ENCODE measurements around the gene WDR37. TPM values are rescaled to one million over a fixed set of nuclear protein-coding genes. Genes with fewer than 3 reads are reported as not detected.

WDR37 gene
- total RNA-seq, 6 experiments from 2014 or later: 17.0 to 22.8 (median 18.8) TPM

- H3K36me3 Mint-ChIP-seq (ENCODE audit: low read depth): peaks cover 6% of the 10 kb centered on the region; the same call in 1 of the 2 replicates
- no peak overlapping the region for H3K4me3 Mint-ChIP-seq
- no peak overlapping the region for H3K27ac Mint-ChIP-seq
- peak; percentile 41 for TF ChIP-seq CTCF (IDR thresholded peaks at IDR 0.05)
- no peak for DNase-seq
- peaks cover 10% of the 10 kb centered on the region for H3K4me1 Mint-ChIP-seq (ENCODE audit: low read depth)
- H3K27me3 Mint-ChIP-seq (ENCODE audit: insufficient read depth): no peaks in the 10 kb centered on the region; the same call in 1 of the 2 replicates
- H3K9me3 Mint-ChIP-seq: no peaks in the 10 kb centered on the region
Measured at GRCh38 chr10:1074748-1075308, 18.6 kb downstream of the WDR37 start.

GRCh38 chr10:1078668-1079067 is 22.5 kb downstream of the WDR37 start:
- H3K27ac Mint-ChIP-seq: no peak overlapping the region
- peaks cover 21% of the 10 kb centered on the region for H3K36me3 Mint-ChIP-seq (ENCODE audit: low read depth)
- no peak overlapping the region for H3K4me3 Mint-ChIP-seq
- no peak for DNase-seq
- H3K9me3 Mint-ChIP-seq: no peaks in the 10 kb centered on the region
- no peak for TF ChIP-seq CTCF (IDR thresholded peaks at IDR 0.05)
- H3K4me1 Mint-ChIP-seq (ENCODE audit: low read depth): no peaks in the 10 kb centered on the region
- no peaks in the 10 kb centered on the region; the same call in none of the 2 replicates for H3K27me3 Mint-ChIP-seq (ENCODE audit: insufficient read depth)

- no peak overlapping the region for H3K27ac Mint-ChIP-seq
- no peaks in the 10 kb centered on the region; the same call in 1 of the 2 replicates for H3K27me3 Mint-ChIP-seq (ENCODE audit: insufficient read depth)
- peaks cover 47% of the 10 kb centered on the region for H3K36me3 Mint-ChIP-seq (ENCODE audit: low read depth)
- no peaks in the 10 kb centered on the region for H3K9me3 Mint-ChIP-seq
- H3K4me1 Mint-ChIP-seq (ENCODE audit: low read depth): no peaks in the 10 kb centered on the region
- no peak for TF ChIP-seq CTCF (IDR thresholded peaks at IDR 0.05)
- DNase-seq: no peak
- H3K4me3 Mint-ChIP-seq: no peak overlapping the region
Measured at GRCh38 chr10:1083581-1083980, 27.4 kb downstream of the WDR37 start.

GRCh38 chr10:1084011-1084950 is 28.1 kb downstream of the WDR37 start:
- H3K4me1 Mint-ChIP-seq (ENCODE audit: low read depth): no peaks in the 10 kb centered on the region
- H3K36me3 Mint-ChIP-seq (ENCODE audit: low read depth): peaks cover 49% of the 10 kb centered on the region
- no peak for TF ChIP-seq CTCF (IDR thresholded peaks at IDR 0.05)
- H3K9me3 Mint-ChIP-seq: no peaks in the 10 kb centered on the region
- no peaks in the 10 kb centered on the region; the same call in 1 of the 2 replicates for H3K27me3 Mint-ChIP-seq (ENCODE audit: insufficient read depth)
- H3K27ac Mint-ChIP-seq: no peak overlapping the region
- no peak overlapping the region for H3K4me3 Mint-ChIP-seq
- no peak for DNase-seq

GRCh38 chr10:1085258-1085657 is 29.1 kb downstream of the WDR37 start:
- Mint-ChIP-seq H3K9me3 (no peaks in the 10 kb centered on the region), H3K36me3 (ENCODE audit: low read depth) (peaks cover 49% of the 10 kb centered on the region), H3K27ac (no peak overlapping the region), H3K4me3 (no peak overlapping the region), H3K27me3 (ENCODE audit: insufficient read depth) (no peaks in the 10 kb centered on the region), H3K4me1 (ENCODE audit: low read depth) (no peaks in the 10 kb centered on the region)
- DNase-seq: no peak
- no peak for TF ChIP-seq CTCF (IDR thresholded peaks at IDR 0.05)
